SH-SY5Y (cell line): ENCODE results near the gene TMEM229A.

Experiments used
- GATA2 ChIP-seq: IDR thresholded peaks from 2 replicates; pipeline ENCODE4 v1.6.1; 2011; ENCODE audit warnings: mild to moderate bottlenecking, low read depth, low read length
- GATA3 ChIP-seq: IDR thresholded peaks from 2 replicates; pipeline ENCODE4 v1.6.1; 2011; ENCODE audit warnings: low read depth, mild to moderate bottlenecking, low read length, moderate library complexity

DNA sequence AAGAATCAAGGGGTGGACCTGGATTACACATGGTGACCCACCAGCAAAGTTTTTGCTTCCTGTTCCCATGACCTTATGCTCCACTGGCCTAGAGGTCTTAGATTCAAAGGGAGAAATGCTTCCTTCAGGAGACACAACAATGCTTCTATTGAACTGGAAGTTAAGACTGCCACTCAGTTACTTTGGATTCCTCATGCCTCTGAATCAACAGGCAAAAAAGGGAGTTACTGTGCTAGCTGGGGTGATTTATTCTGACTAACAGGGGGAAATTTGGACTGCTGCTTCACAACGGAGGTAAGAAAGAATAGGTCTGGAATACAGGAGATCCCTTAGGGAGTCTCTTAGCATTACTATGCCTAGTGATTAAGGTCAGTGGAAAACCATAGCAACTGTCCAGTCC is 10.3 kb downstream of the TMEM229A start:
- TF ChIP-seq GATA2 (no peak), GATA3 (no peak)
